ENCODE results near the gene FAU.

The FAU gene

DNA sequence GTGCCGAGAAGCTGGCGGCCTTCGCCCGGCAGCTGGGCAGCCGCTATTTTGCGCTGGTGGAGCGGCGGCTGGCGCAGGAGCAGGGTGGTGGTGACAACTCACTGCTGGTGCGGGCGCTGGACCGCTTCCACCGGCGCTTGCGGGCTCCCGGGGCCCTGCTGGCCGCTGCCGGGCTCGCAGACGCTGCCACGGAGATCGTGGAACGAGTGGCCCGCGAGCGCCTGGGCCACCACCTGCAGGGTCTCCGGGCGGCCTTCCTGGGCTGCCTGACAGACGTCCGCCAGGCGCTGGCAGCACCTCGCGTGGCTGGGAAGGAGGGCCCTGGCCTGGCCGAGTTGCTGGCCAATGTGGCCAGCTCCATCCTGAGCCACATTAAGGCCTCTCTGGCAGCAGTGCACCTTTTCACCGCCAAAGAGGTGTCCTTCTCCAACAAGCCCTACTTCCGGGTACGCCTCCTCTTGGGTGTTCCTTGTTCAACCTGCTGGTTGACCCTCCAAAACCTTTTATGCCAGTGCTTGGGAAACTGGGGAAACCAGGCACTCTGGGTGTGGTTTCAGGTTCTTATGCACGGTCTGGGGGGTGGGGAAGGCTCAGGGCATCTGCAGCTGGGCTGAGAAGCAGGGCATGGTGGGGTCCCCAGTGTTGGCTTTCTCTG, 13.3 kb downstream of the FAU start:
- DNase-seq (ENCODE audit: low spot score): no peak
- no peak for TF ChIP-seq CTCF (IDR thresholded peaks at IDR 0.05)
- Histone ChIP-seq H3K27ac (no peak overlapping the region), H3K4me3 (no peak overlapping the region)

DNA sequence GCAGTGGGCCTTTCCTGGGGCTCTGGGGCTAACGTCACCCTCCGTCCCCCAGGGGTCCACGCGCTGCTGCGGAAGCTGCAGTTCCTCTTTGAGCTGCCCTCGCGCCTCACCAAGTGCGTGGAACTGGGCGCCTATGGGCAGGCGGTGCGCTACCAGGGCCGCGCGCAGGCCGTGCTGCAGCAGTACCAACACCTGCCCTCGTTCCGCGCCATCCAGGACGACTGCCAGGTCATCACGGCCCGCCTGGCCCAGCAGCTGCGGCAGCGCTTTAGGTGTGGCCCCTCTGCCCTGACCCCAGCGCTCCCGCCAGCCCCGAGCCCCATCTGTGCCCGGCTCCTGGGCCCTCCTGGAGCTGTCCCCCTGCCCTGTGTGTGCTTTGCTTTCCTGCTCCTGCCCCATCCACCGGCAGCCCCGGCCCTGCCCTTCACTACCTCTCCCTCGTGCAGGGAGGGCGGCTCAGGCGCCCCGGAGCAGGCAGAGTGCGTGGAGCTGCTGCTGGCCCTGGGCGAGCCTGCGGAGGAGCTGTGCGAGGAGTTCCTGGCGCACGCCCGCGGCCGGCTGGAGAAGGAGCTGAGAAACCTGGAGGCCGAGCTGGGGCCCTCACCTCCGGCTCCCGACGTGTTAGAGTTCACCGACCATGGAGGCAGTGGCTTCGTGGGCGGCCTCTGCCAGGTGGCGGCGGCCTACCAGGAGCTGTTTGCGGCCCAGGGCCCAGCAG, 14.0 kb downstream of the FAU start:
- TF ChIP-seq CTCF (IDR thresholded peaks at IDR 0.05): no peak
- Histone ChIP-seq H3K4me3 (no peak overlapping the region), H3K27ac (no peak overlapping the region)
- no peak for DNase-seq (ENCODE audit: low spot score)

GRCh38 chr11:65107078-65107477, 14.9 kb downstream of the FAU start:
- no peak overlapping the region for H3K27ac ChIP-seq
- DNase-seq (ENCODE audit: low spot score): no peak
- no peak for TF ChIP-seq CTCF (IDR thresholded peaks at IDR 0.05)
- no peak overlapping the region for H3K4me3 ChIP-seq

DNA sequence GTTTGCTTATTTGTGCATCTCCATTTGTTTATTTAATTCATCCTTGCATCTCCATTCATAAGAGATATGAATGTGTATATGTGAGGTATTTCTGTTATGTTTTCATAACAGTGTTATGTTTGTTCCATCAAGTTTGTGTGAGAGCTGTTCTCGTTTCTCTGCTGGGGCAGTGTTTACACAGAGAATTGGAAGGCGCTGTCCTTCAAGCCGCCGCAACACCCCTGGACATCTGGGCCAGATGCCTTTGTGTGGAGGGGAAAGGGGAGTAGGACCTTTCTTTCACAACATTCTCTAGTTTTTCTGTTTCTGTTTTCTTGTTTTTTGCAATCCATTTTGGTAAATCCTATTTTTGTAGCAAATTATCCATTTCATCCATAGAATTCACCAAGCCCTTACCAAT, 17.3 kb downstream of the FAU start:
- H3K27ac ChIP-seq: no peak overlapping the region
- no peak overlapping the region for H3K4me3 ChIP-seq

DNA sequence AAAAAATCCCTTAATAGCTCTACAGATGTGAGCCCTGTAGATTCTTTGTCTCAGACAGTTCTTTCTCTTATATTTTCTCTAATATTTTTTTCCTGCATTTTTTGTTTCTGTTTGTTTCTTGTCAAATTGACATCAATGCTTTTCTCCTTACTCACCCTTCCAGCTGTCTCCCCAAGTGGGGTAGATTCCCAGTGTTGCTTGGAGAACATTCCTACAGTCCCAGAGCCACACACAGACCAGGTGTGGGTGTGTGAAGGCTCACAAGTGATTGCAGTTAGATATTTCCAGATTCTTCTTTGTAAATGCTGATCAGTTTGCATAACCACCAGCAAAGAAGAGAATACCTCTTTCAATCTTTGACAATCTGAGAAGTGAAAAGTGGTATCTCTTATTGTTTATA, 18.5 kb downstream of the FAU start:
- no peak overlapping the region for H3K4me3 ChIP-seq
- no peak for DNase-seq (ENCODE audit: low spot score)
- no peak overlapping the region for H3K27ac ChIP-seq
- TF ChIP-seq CTCF (IDR thresholded peaks at IDR 0.05): no peak

More for the DNA sequence above, 17.3 kb downstream of the FAU start:
- no peak for DNase-seq (ENCODE audit: low spot score)
- no peak for TF ChIP-seq CTCF (IDR thresholded peaks at IDR 0.05)

GRCh38 chr11:65102142-65103095, 19.5 kb downstream of the FAU start:
- H3K27ac ChIP-seq: peak overlapping the region in 1 of 2 donors; percentile 58
- no peak for TF ChIP-seq CTCF (IDR thresholded peaks at IDR 0.05)
- no peak for DNase-seq (ENCODE audit: low spot score)
- no peak overlapping the region for H3K4me3 ChIP-seq
